ENCODE measurements around the gene GSTT4. TPM values are rescaled to one million over a fixed set of nuclear protein-coding genes. Genes with fewer than 3 reads are reported as not detected.
"Not testable (repeated sequence)": the region's sequence is repeated elsewhere in the genome, so short reads cannot be mapped to it uniquely, and the experiment has no call there.

The GSTT4 gene
- total RNA-seq, result not detected

DNA sequence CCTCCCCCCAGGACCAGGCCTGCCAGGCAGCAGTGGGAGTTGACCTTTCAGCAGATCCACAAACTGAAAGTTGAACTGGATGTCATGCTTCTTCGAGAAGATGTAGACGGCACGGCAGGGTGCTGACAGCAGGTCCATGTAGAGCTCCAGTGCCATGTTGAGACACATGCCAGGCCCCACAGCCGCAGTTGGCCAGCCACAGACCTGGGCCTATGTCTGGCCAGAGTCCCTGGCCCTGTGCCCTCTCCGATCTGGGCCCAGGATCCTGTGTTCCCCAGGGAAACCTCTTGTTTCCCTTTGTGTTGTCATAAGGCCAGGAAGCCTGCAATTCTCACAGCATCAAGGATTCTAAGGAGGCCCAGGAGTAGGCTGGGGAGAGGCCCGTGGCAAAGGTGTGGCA lies at the start of gene GSTT4:
GSTT4 (minus strand) TSS at position 253 of the 400 bp plus-strand sequence; CDS start at position 156, 97 bp downstream.
- no peak within 1 kb of the TSS for H3K27ac Mint-ChIP-seq
- peaks cover 3% of the 10 kb centered on the region for H3K9me3 Mint-ChIP-seq
- H3K27me3 Mint-ChIP-seq, result no peaks in the 10 kb centered on the region
- peaks cover 2% of the 10 kb centered on the region for H3K36me3 Mint-ChIP-seq
- no peak for DNase-seq
- POLR2A ChIA-PET, result no interaction called here
- no peak for ATAC-seq (ENCODE audit: low read depth)
- H3K4me1 Mint-ChIP-seq, result peaks cover 9% of the 10 kb centered on the region
- no peak within 1 kb of the TSS for H3K4me3 Mint-ChIP-seq

DNA sequence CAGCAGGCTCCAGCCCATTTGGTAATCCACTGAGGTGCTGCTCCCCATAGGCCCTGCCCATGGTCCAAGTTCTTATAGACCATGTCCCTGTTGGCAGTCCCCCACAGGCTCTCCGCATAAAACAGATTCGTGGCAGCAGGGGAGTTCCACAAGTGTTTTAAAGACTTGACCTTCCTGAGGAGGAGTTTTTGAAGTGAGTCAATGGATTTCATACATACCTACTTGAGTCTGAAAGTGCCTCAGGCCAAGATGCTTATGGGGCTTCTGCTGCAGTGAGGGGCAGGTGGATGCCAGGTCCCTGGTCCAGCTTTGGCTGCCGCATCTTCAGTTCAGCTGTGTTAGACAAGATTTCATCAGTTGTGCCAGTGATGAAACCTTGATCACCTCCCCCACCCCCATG lies 49.1 kb upstream of the GSTT4 start:
- peaks cover 1% of the 10 kb centered on the region for H3K4me1 Mint-ChIP-seq
- no peak overlapping the region for H3K4me3 Mint-ChIP-seq
- POLR2A ChIA-PET, result no interaction called here
- no peaks in the 10 kb centered on the region for H3K27me3 Mint-ChIP-seq
- peaks cover 38% of the 10 kb centered on the region for H3K36me3 Mint-ChIP-seq
- H3K27ac Mint-ChIP-seq, result no peak overlapping the region
- H3K9me3 Mint-ChIP-seq, result no peaks in the 10 kb centered on the region
- ATAC-seq (ENCODE audit: low read depth) (no peak), DNase-seq (no peak)

DNA sequence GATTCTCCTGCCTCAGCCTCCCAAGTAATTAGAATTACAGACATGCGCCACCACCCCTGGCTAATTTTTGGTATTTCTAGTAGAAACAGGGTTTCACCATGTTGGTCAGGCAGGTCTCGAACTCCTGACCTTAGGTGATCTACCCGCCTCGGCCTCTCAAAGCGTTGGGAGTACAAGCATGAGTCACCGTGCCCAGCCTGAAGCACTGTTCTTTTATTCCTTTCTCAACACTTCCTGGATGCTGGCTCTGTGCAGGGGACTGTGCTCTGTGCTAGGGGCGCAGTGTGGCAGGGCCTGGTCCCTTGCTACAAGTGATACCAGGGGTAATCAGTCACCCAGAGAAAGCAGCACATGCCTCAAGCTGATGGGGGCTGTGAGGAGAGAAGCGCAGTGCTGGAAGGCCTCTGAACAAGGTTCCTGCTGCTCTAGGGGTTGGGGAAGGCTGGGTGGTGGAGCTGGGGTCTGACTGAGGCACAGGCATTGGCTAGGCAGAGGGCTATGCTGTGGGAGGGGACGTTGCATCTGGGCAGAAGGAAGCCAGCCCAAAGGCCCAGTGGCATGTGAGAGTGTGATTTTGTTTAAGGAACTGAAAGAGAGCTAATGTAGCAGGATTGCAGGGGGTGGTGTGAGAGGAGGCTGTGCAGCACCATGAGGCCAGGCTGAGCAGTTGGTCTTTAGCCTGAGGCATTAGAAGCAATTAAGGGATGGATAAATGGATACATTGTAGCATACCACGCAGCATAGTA lies 48.4 kb upstream of the GSTT4 start:
- Mint-ChIP-seq H3K27ac (no peak overlapping the region), H3K27me3 (no peaks in the 10 kb centered on the region), H3K4me1 (peaks cover 1% of the 10 kb centered on the region), H3K4me3 (no peak overlapping the region), H3K9me3 (no peaks in the 10 kb centered on the region), H3K36me3 (peaks cover 32% of the 10 kb centered on the region)
- DNase-seq, result no peak
- ATAC-seq (ENCODE audit: low read depth), result no peak
- POLR2A ChIA-PET, result no interaction called here

DNA sequence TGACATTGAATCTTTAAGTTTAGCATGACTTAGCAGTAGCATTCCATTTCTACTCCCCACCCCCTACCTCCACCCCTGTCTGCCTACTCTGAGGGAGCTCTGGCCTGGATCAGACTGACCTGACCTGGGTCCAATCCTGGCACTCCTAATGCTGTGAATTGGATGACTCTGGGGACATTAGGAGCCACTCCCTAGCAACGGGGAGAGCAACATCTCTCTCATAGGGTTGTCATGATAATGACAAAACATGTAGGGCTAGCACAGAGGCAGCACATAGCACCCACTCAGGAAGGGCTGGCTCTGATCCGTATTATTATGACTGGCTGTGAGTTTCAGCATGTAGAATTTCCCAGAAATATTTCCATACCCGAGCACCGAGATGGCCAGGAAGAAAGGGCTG lies 46.3 kb upstream of the GSTT4 start:
- no peak overlapping the region for H3K27ac Mint-ChIP-seq
- POLR2A ChIA-PET, result no interaction called here
- DNase-seq, result no peak
- H3K9me3 Mint-ChIP-seq, result no peaks in the 10 kb centered on the region
- H3K36me3 Mint-ChIP-seq, result peaks cover 29% of the 10 kb centered on the region
- H3K27me3 Mint-ChIP-seq, result no peaks in the 10 kb centered on the region
- no peak overlapping the region for H3K4me3 Mint-ChIP-seq
- H3K4me1 Mint-ChIP-seq, result peaks cover 1% of the 10 kb centered on the region
- ATAC-seq (ENCODE audit: low read depth), result no peak

DNA sequence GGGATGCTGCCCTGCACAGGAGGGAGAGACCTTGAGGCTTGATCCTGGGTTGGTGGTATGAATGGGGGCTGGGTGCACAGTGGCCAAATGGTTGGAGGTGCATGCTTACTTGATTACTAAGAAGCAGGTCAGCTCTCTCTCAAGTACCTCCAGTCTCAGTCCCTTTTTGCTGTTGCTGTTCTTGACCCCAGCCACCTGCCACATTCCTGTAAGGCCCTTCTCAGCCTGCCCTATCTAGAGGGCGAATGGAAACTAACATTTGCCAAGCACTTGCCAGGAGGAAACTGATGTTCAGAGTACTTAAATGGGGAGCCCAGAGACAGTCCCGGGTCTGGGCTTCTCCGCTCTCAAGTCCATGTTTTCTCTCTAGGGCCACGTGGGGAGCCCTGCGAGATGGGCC lies 45.8 kb upstream of the GSTT4 start:
- POLR2A ChIA-PET, result no interaction called here
- peaks cover 1% of the 10 kb centered on the region for H3K4me1 Mint-ChIP-seq
- H3K27me3 Mint-ChIP-seq, result no peaks in the 10 kb centered on the region
- no peak overlapping the region for H3K27ac Mint-ChIP-seq
- DNase-seq, result no peak
- H3K36me3 Mint-ChIP-seq, result peaks cover 26% of the 10 kb centered on the region
- no peak overlapping the region for H3K4me3 Mint-ChIP-seq
- ATAC-seq (ENCODE audit: low read depth), result no peak
- H3K9me3 Mint-ChIP-seq, result no peaks in the 10 kb centered on the region

DNA sequence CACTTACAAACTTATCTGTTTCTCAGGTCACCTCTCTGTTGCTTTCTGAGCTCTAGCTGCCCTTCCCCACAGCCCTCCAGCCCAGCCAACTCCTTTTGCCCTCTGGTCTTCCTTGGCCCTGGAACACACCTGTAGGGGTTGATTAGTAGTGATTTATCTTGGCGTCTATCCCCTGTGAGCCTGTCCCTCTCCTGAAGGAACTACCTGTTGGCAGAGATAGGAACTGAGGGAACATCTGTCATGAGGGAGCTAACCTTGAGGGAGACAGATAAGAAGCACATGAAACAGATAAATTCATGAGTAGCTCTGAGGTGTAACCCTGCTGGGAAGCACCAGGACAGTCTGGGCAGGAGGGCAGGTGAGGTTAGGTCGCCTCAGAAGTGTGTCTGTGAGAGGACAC lies 44.7 kb upstream of the GSTT4 start:
- peaks cover 1% of the 10 kb centered on the region for H3K4me1 Mint-ChIP-seq
- no peaks in the 10 kb centered on the region for H3K9me3 Mint-ChIP-seq
- no peak overlapping the region for H3K27ac Mint-ChIP-seq
- no peak for ATAC-seq (ENCODE audit: low read depth)
- H3K36me3 Mint-ChIP-seq, result peaks cover 26% of the 10 kb centered on the region
- POLR2A ChIA-PET, result no interaction called here
- no peak overlapping the region for H3K4me3 Mint-ChIP-seq
- H3K27me3 Mint-ChIP-seq, result no peaks in the 10 kb centered on the region
- DNase-seq, result no peak

DNA sequence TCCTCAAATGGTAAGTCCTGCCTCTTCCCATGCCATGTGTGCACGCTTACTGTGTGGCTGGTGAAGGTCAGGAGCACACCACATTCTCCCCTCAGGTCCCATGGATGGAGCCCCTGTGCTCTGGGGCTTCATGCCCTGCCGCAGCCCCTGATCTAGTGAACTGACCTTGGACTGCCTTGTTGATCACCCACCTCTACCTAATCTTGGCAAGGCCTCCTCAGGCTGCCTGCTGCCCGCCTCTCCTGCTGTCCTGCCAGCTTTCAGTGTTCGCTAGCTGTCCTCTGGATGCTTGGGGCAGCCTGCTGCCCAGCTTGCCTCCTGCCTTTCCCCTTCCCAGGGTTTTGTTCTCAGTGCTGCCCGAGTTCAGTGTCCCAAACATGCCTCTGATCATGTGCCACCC lies 44.0 kb upstream of the GSTT4 start:
- peaks cover 1% of the 10 kb centered on the region for H3K4me1 Mint-ChIP-seq
- H3K36me3 Mint-ChIP-seq, result peaks cover 27% of the 10 kb centered on the region
- no peaks in the 10 kb centered on the region for H3K27me3 Mint-ChIP-seq
- H3K4me3 Mint-ChIP-seq, result no peak overlapping the region
- no peak overlapping the region for H3K27ac Mint-ChIP-seq
- ATAC-seq (ENCODE audit: low read depth) (no peak), DNase-seq (no peak)
- H3K9me3 Mint-ChIP-seq, result no peaks in the 10 kb centered on the region
- POLR2A ChIA-PET, result no interaction called here

DNA sequence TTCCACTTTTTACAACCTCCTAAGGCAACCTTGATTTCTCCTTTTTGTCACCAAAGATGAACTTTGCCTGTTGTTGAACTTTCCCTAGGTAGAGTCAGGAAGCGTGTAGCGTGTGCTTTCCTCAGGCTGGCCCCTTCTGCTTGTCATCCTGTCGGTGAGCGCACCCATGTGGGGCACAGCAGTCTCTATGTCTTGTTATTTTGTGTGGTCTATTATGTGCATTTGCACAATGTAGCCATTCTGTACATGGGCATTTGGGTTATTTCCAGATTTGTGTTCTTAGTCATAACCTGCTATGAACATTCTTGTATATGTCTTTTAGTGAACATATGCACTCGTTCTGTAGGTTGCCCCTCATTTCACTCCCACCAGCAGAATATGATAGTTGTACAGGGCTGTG lies 40.8 kb upstream of the GSTT4 start:
- Mint-ChIP-seq H3K36me3 (peaks cover 24% of the 10 kb centered on the region), H3K27me3 (no peaks in the 10 kb centered on the region), H3K9me3 (no peaks in the 10 kb centered on the region), H3K27ac (no peak overlapping the region), H3K4me1 (peaks cover 1% of the 10 kb centered on the region), H3K4me3 (no peak overlapping the region)
- POLR2A ChIA-PET, result no interaction called here
- no peak for ATAC-seq (ENCODE audit: low read depth)
- DNase-seq, result no peak

DNA sequence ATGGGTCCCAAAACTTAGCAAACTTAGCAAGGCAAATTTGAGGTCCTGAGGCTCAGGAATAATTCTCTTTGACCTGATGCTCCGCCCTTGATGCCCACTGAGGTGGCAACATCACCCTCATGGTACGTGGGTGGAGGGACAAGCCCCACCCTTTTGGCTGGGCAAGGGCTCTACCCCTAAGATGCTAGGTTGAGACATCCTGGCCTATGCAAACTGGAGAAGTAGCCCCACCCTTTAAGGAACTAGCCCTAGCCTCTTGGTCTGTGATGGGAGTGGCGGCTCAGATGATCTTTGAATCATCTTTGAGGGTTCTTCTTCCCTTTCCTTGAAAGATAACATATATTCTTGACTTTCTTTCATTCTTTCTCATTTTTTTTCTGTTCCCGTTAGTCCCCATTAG lies 38.7 kb upstream of the GSTT4 start:
- Mint-ChIP-seq H3K4me3 (no peak overlapping the region), H3K9me3 (no peaks in the 10 kb centered on the region), H3K36me3 (peaks cover 26% of the 10 kb centered on the region), H3K4me1 (no peaks in the 10 kb centered on the region), H3K27ac (no peak overlapping the region), H3K27me3 (no peaks in the 10 kb centered on the region)
- POLR2A ChIA-PET, result no interaction called here
- no peak for ATAC-seq (ENCODE audit: low read depth)
- DNase-seq, result no peak

DNA sequence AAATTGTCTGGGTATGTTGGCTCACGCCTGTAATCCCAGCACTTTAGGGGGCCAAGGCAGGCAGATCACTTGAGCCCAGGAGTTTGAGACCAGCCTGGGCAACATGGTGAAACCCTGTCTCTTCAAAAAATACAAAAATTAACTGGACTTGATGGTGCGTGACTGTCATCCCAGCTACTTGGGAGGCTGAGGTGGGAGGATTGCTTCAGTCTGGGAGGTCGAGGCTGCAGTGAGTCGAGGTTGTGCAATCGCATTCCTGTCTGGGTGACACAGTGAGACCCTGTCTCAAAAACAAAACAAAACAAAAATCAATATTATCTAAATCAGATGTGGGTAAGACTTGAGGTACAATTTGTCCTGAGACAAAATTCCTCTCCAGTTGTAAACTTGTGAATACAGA lies 38.2 kb upstream of the GSTT4 start:
- H3K27ac Mint-ChIP-seq, result not testable (repeated sequence)

DNA sequence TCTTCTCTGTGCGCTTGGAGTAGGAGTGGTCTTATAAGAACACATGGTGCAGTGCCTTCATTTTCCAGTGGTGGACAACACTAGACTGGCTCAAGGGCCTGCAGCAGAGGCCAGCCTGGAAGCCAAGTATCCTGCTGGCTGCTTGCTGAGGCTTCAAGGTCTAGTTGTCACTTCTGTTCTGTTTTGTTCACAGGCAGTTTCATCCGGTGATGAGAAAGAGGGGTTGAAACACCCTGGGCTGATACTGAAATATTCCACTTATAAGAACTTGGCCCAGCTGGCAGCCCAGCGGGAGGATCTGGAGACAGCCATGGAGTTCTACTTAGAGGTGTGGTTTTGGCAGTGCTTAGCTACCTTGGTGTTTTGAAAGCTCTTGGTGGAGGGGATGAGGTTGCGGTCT lies 35.7 kb upstream of the GSTT4 start:
- Mint-ChIP-seq H3K27ac (peak overlapping the region; percentile 44), H3K36me3 (peaks cover 50% of the 10 kb centered on the region), H3K27me3 (no peaks in the 10 kb centered on the region), H3K4me1 (peaks cover 14% of the 10 kb centered on the region), H3K4me3 (no peak overlapping the region), H3K9me3 (no peaks in the 10 kb centered on the region)
- POLR2A ChIA-PET, result no interaction called here
- no peak for DNase-seq
- ATAC-seq (ENCODE audit: low read depth), result no peak

More for the DNA sequence above, 38.2 kb upstream of the GSTT4 start:
- DNase-seq; H3K27me3 Mint-ChIP-seq; H3K4me3 Mint-ChIP-seq; H3K4me1 Mint-ChIP-seq; POLR2A ChIA-PET; H3K9me3 Mint-ChIP-seq; ATAC-seq (ENCODE audit: low read depth): not testable (repeated sequence)
- H3K36me3 Mint-ChIP-seq, result peaks cover 31% of the 10 kb centered on the region

DNA sequence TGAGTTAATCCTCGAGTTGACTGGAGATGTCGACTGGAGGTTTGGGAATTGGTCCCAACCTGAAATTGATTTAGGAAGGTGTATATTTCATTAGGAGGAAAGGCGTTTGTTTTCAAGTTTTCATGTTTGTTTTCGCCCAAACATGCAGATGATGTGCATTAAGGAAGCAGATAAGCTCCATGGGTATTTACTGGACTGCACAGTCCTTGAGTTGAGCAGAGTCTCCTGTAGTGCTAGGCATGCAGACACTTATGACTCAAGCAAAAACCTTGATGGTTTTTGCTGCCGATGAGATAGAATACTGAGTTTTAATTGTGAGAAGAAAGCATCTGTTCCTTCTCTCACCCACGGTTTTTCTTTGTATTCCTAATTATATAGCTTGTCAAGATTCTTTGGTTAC lies 33.8 kb upstream of the GSTT4 start:
- Mint-ChIP-seq H3K4me3 (no peak overlapping the region), H3K27ac (no peak overlapping the region), H3K9me3 (no peaks in the 10 kb centered on the region), H3K36me3 (peaks cover 45% of the 10 kb centered on the region), H3K4me1 (peaks cover 21% of the 10 kb centered on the region), H3K27me3 (no peaks in the 10 kb centered on the region)
- POLR2A ChIA-PET, result interaction anchor here (1.3 kb wide), 1 partner anchor 28 kb away, joined by 4 read pairs; the partner anchor contains the start of gene CABIN1
- no peak for ATAC-seq (ENCODE audit: low read depth)
- DNase-seq, result no peak

DNA sequence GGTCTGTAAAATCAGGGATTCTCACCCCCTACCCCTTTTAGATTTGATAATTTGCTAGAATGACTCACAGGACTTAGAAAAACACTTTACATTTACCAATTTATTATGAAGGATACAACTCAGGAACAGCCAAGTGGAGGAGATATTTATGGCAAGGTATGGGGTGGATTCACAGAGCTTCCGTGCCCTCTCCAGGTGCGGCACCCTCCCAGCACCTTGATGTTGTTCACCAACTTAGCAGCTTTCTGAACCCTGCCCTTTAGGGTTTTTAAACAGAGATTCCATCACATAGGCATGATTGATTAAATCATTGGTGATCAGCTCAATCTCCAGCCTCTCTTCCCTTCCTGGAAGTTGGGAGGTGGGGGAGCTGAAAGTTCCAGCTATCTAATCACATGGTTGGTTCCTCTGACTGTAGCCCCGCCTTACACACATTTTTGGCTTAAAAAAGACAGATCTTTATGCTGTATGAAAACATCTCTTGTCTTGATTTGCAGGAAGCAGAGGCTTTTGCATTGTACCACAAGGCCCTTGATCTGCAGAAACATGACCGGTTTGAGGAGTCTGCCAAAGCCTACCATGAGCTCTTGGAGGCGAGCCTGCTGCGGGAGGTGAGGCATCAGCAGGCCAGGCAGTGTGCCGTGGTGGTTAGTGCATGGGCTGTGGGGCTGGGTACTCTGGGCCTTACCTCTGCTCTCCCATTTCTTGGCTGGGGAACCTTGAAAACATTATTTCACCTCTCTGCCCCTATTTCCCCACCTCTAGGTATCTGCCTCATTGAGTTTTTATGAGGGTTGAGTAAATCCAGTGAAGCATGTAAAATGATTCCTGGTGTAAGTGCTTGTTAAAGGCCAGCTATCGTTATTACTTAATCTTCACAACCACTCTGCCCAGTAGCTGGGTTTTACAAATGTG lies 32.9 kb upstream of the GSTT4 start:
- DNase-seq (no peak), ATAC-seq (ENCODE audit: low read depth) (peak; percentile 78)
- H3K27me3 Mint-ChIP-seq, result no peaks in the 10 kb centered on the region
- H3K4me3 Mint-ChIP-seq, result no peak overlapping the region
- H3K4me1 Mint-ChIP-seq, result peaks cover 21% of the 10 kb centered on the region
- POLR2A ChIA-PET, result interaction anchor here (1.3 kb wide), 1 partner anchor 27 kb away, joined by 4 read pairs; the partner anchor contains the start of gene CABIN1
- H3K27ac Mint-ChIP-seq, result peak overlapping the region; percentile 72
- peaks cover 45% of the 10 kb centered on the region for H3K36me3 Mint-ChIP-seq
- H3K9me3 Mint-ChIP-seq, result no peaks in the 10 kb centered on the region

DNA sequence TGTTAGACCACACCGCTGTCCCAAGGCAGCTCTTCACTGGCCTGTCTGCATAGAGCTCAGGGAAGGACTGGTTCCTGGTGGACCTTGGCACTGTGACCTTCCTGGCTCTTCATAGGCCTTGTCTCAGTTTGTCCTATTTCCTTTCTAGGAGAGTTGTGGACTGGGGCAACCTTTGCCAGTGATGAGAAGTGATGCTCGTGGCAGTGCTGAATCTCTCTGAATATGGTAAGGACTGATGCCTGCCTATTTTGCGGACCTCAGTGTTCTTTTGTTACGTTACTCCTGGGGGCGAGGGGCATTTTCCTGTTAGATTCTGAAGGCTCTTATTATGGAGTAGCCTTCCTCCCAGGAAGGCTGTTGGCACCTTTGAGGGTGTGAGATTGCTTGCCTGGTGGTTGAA lies 30.0 kb upstream of the GSTT4 start:
- Mint-ChIP-seq H3K27me3 (no peaks in the 10 kb centered on the region), H3K4me3 (no peak overlapping the region), H3K27ac (no peak overlapping the region), H3K36me3 (peaks cover 40% of the 10 kb centered on the region), H3K9me3 (no peaks in the 10 kb centered on the region), H3K4me1 (peaks cover 22% of the 10 kb centered on the region)
- ATAC-seq (ENCODE audit: low read depth) (no peak), DNase-seq (no peak)
- POLR2A ChIA-PET, result interaction anchor here (1.1 kb wide), 1 partner anchor 24 kb away, joined by 3 read pairs; the partner anchor contains the start of gene CABIN1
